ENCODE results near the gene GJB4.
"Not testable (repeated sequence)": the region's sequence is repeated elsewhere in the genome, so short reads cannot be mapped to it uniquely, and the experiment has no call there.

The GJB4 gene

GRCh38 chr1:34800214-34800613, 40.7 kb downstream of the GJB4 start:
- no peak for DNase-seq (ENCODE audit: low read depth in 2 of 2)

GRCh38 chr1:34803770-34804169, 44.2 kb downstream of the GJB4 start:
- no peak for DNase-seq (ENCODE audit: low read depth in 2 of 2)

GRCh38 chr1:34806396-34806795, 46.9 kb downstream of the GJB4 start:
- no peak for DNase-seq (ENCODE audit: low read depth in 2 of 2)

GRCh38 chr1:34808051-34808810, 48.7 kb downstream of the GJB4 start:
- no peak for DNase-seq (ENCODE audit: low read depth in 2 of 2)

GRCh38 chr1:34810781-34811180, 51.2 kb downstream of the GJB4 start:
- DNase-seq (ENCODE audit: low read depth in 2 of 2): not testable (repeated sequence)
